ENCODE results near the gene TBX5. TPM values are rescaled to one million over a fixed set of nuclear protein-coding genes. Genes with fewer than 3 reads are reported as not detected.

TBX5 gene
- polyA plus RNA-seq, 1 of the 3 experiments (the other 2 are of a cell fraction), result not detected

- CTCF ChIA-PET, result no interaction called here
- POLR2A ChIA-PET, result no interaction called here
- no peak overlapping the region for H3K4me2 ChIP-seq
- no peaks in the 10 kb centered on the region for H4K20me1 ChIP-seq (ENCODE audit: insufficient read depth)
- no peak overlapping the region for H3K4me3 ChIP-seq (ENCODE audit: low read depth in 2 of 2, low read length in 1 of 2)
- H3K9ac ChIP-seq, result no peak overlapping the region
- H3K4me1 ChIP-seq (ENCODE audit: control insufficient read depth in 1 of 2, insufficient read depth in 2 of 2, low read depth in 1 of 2, low read length in 1 of 2), result no peaks in the 10 kb centered on the region
- no peak for DNase-seq
- no peaks in the 10 kb centered on the region; the same call in 1 of the 2 replicates for H3K27me3 ChIP-seq (ENCODE audit: insufficient read depth)
- no peaks in the 10 kb centered on the region for H3K9me2 ChIP-seq
- H3F3A ChIP-seq (replicated peaks; ENCODE audit: insufficient read depth), result peaks cover under 1% of the 10 kb centered on the region
- no peak overlapping the region for H3K27ac ChIP-seq (ENCODE audit: low read depth in 2 of 2, low read length in 1 of 2)
- WGBS (ENCODE audit: low lambda C conversion rate), result 37% methylated on average over 7 of the region's 8 CpGs
- no peaks in the 10 kb centered on the region for H3K36me3 ChIP-seq (replicated peaks in 1 of 2; ENCODE audit: control insufficient read depth in 1 of 2, insufficient read depth in 2 of 2, low read length in 1 of 2)
- no peaks in the 10 kb centered on the region for H3K79me2 ChIP-seq (ENCODE audit: insufficient read depth)
- no peak overlapping the region for H2AFZ ChIP-seq (ENCODE audit: low read depth)
- no peaks in the 10 kb centered on the region for H3K9me3 ChIP-seq
- TF ChIP-seq GABPA (IDR thresholded peaks at IDR 0.05; ENCODE audit: low read depth) (no peak), EZH2phosphoT487 (IDR thresholded peaks at IDR 0.05; ENCODE audit: borderline replicate concordance, low read depth) (no peak), SIN3A (IDR thresholded peaks at IDR 0.05; ENCODE audit: borderline replicate concordance, low read depth, low read length) (no peak), RAD21 (IDR thresholded peaks at IDR 0.05; ENCODE audit: low read length) (no peak), TCF12 (IDR thresholded peaks at IDR 0.05) (no peak), YY1 (IDR thresholded peaks at IDR 0.05; ENCODE audit: low read depth) (no peak), TAF1 (IDR thresholded peaks at IDR 0.05; ENCODE audit: borderline replicate concordance, low read depth, low read length) (no peak), FOXJ3 (CRISPR knock-in tag; IDR thresholded peaks at IDR 0.05) (no peak), REST (IDR thresholded peaks at IDR 0.05; ENCODE audit: low read depth, low read length) (no peak), JUND (IDR thresholded peaks at IDR 0.05) (no peak), NRF1 (IDR thresholded peaks at IDR 0.05; ENCODE audit: low read depth, low read length) (no peak), CHD2 (IDR thresholded peaks at IDR 0.05; ENCODE audit: low read length, partially characterized antibody) (no peak), GATA2 (CRISPR knock-in tag; IDR thresholded peaks at IDR 0.05) (no peak), RXRA (IDR thresholded peaks at IDR 0.05; ENCODE audit: borderline replicate concordance, low read depth) (no peak), FOXM1 (IDR thresholded peaks at IDR 0.05; ENCODE audit: low read depth) (no peak), MEF2A (IDR thresholded peaks at IDR 0.05; ENCODE audit: borderline replicate concordance, low read depth) (no peak), ELF1 (IDR thresholded peaks at IDR 0.05) (no peak)
- TF ChIP-seq, protein P1, sequence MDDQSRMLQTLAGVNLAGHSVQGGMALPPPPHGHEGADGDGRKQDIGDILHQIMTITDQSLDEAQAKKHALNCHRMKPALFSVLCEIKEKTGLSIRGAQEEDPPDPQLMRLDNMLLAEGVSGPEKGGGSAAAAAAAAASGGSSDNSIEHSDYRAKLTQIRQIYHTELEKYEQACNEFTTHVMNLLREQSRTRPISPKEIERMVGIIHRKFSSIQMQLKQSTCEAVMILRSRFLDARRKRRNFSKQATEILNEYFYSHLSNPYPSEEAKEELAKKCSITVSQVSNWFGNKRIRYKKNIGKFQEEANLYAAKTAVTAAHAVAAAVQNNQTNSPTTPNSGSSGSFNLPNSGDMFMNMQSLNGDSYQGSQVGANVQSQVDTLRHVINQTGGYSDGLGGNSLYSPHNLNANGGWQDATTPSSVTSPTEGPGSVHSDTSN (IDR thresholded peaks at IDR 0.05), result no peak
- TF ChIP-seq, protein P2, sequence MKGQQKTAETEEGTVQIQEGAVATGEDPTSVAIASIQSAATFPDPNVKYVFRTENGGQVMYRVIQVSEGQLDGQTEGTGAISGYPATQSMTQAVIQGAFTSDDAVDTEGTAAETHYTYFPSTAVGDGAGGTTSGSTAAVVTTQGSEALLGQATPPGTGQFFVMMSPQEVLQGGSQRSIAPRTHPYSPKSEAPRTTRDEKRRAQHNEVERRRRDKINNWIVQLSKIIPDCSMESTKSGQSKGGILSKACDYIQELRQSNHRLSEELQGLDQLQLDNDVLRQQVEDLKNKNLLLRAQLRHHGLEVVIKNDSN (IDR thresholded peaks at IDR 0.05; ENCODE audit: borderline replicate concordance, low read depth), result no peak
- TF ChIP-seq, protein P3, sequence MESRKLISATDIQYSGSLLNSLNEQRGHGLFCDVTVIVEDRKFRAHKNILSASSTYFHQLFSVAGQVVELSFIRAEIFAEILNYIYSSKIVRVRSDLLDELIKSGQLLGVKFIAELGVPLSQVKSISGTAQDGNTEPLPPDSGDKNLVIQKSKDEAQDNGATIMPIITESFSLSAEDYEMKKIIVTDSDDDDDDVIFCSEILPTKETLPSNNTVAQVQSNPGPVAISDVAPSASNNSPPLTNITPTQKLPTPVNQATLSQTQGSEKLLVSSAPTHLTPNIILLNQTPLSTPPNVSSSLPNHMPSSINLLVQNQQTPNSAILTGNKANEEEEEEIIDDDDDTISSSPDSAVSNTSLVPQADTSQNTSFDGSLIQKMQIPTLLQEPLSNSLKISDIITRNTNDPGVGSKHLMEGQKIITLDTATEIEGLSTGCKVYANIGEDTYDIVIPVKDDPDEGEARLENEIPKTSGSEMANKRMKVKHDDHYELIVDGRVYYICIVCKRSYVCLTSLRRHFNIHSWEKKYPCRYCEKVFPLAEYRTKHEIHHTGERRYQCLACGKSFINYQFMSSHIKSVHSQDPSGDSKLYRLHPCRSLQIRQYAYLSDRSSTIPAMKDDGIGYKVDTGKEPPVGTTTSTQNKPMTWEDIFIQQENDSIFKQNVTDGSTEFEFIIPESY (IDR thresholded peaks at IDR 0.05; ENCODE audit: borderline replicate concordance, low read depth), result no peak
Measured at GRCh38 chr12:114320968-114321367, 85.0 kb downstream of the TBX5 start.

Data from SK-N-SH (cell line).